Naive B cell (primary cell): ENCODE results near the gene CNIH2. TPM values are rescaled to one million over a fixed set of nuclear protein-coding genes. Genes with fewer than 3 reads are reported as not detected.
"Not testable (repeated sequence)": the region's sequence is repeated elsewhere in the genome, so short reads cannot be mapped to it uniquely, and the experiment has no call there.

Source experiments
- ATAC-seq, 2 donors: fragments of 150-1000 bp; cut with Tn5 transposase; 2 replicates each; pipeline ENCODE4 v1.10.0; 2021; ENCODE audit warnings: low read depth in 2 of 2, mild to moderate bottlenecking in 2 of 2, moderate library complexity in 2 of 2
- DNase-seq: peaks from one replicate; pipeline ENCODE4 v3.0.0; 2022
- H3K27ac Mint-ChIP-seq, 6 donors: one replicate each; pipeline ENCODE4 v1.8.0; 2020 to 2022; ENCODE audit warnings: mild to moderate bottlenecking in 6 of 6, mixed read lengths in 6 of 6, moderate library complexity in 5 of 6, inconsistent platforms in 2 of 6
- H3K27me3 Mint-ChIP-seq, 3 donors: one replicate each; pipeline ENCODE4 v1.8.0; 2021 to 2022; ENCODE audit warnings: mixed read lengths in 3 of 3, mild to moderate bottlenecking in 1 of 3
- H3K36me3 Mint-ChIP-seq, 2 donors: one replicate each; pipeline ENCODE4 v1.8.0; 2020 to 2022; ENCODE audit warnings: mixed read lengths in 2 of 2, inconsistent platforms in 1 of 2, mild to moderate bottlenecking in 1 of 2
- H3K4me1 Mint-ChIP-seq, 3 donors: one replicate each; pipeline ENCODE4 v1.8.0; 2020 to 2022; ENCODE audit warnings: mixed read lengths in 3 of 3, inconsistent platforms in 1 of 3, mild to moderate bottlenecking in 1 of 3, moderate library complexity in 1 of 3
- H3K4me3 Mint-ChIP-seq, 8 donors: one replicate each; pipeline ENCODE4 v1.8.0; 2020 to 2022; ENCODE audit warnings: mild to moderate bottlenecking in 8 of 8, mixed read lengths in 8 of 8, moderate library complexity in 8 of 8, inconsistent platforms in 2 of 8
- H3K9me3 Mint-ChIP-seq, 7 donors: one replicate each; pipeline ENCODE4 v1.8.0; 2020 to 2022; ENCODE audit warnings: mixed read lengths in 7 of 7, mild to moderate bottlenecking in 5 of 7, inconsistent platforms in 2 of 7, moderate library complexity in 1 of 7
- polyA plus RNA-seq, 6 donors: library from polyadenylated mRNA; unstranded; fragments of 300-500 nt; fragmentation: Illumina TruSeq; gene quantifications; one replicate each; pipeline ENCODE4 v1.2.3, GENCODE V29; 2021; ENCODE audit warnings: low read depth in 6 of 6

CNIH2 gene
- polyA plus RNA-seq, 6 donors from 2014 or later, result not detected

DNA sequence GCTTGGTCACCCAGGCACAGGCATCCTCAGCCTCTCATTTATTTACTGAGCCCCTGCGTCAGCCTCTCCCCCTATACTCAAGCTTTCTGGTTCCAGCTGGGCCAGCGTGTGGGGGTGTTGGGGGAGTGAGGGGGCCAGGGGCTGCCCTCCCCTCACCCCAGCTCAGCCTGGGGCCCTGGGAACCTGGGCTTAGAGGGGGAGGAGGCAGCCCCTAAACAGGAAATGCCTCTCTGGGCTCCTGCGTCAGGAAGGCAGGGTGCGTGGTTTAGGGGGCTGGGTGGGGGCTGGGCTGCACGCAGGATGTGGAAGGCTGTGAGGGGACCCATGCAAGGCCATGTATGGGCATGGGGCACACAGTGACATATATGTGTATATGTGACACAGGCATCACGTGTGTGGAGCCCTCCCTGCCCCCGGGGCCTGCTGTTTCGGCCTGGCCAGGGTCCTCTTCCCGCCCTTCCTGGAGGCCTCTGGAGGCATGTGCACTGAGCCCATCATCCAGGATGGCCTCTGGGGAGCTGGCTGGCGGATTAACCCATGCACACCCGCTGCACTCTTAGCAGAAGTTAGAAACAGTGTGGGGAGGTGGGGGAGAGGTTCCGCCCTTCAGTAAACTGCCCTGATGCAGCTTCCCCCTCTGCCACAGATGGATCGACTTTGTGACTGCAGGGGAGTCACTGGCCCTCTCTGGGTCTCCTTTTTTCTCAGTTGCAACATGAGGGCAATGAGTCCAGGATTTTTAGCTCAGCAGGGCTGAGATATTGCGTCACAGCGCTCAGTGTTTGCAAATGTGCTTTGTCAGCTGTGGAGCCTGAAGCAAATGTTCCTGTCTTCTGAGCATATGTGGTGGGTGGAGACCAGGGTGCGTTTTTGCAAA lies 40.0 kb downstream of the CNIH2 start:
- Mint-ChIP-seq H3K9me3 (peaks cover 0 to 5% (median 0%) of the 10 kb centered on the region in 7 donors), H3K27me3 (peaks cover 0 to 5% (median 0%) of the 10 kb centered on the region in 3 donors), H3K27ac (peak overlapping the region; percentile 93 to 98 (median 98)), H3K4me3 (peak overlapping the region; percentile 62 to 92 (median 86)), H3K4me1 (peaks cover 39 to 53% (median 48%) of the 10 kb centered on the region in 3 donors), H3K36me3 (no peaks in the 10 kb centered on the region)
- DNase-seq (peak; percentile 77), ATAC-seq (peak; percentile 85 to 87)

DNA sequence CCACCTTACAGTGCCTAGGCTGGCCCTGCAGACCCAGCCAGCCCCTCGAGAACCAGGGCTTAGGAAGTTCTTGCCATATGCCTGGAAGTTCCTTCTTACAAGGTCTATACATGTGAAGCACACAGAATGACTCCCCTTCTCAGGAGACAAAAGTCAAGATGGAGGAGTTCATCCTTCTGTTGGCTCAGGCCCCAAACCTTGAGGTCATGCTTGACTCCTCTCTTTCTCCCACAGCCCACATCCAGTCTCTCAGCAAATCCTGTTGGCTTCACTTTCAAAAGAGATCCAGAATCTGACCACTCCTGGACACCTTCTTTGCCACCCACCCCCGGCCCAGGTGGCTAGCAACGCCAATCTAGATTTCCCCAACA lies 40.6 kb downstream of the CNIH2 start:
- no peak for ATAC-seq
- Mint-ChIP-seq H3K27ac (peak overlapping the region; percentile 93 to 98 (median 98)), H3K4me3 (peak overlapping the region in 7 of 8 donors; percentile 46 to 92 (median 86)), H3K36me3 (no peaks in the 10 kb centered on the region), H3K9me3 (peaks cover 0 to 5% (median 0%) of the 10 kb centered on the region in 7 donors), H3K4me1 (peaks cover 45 to 49% (median 47%) of the 10 kb centered on the region in 3 donors), H3K27me3 (peaks cover 0 to 5% (median 0%) of the 10 kb centered on the region in 3 donors)
- no peak for DNase-seq

DNA sequence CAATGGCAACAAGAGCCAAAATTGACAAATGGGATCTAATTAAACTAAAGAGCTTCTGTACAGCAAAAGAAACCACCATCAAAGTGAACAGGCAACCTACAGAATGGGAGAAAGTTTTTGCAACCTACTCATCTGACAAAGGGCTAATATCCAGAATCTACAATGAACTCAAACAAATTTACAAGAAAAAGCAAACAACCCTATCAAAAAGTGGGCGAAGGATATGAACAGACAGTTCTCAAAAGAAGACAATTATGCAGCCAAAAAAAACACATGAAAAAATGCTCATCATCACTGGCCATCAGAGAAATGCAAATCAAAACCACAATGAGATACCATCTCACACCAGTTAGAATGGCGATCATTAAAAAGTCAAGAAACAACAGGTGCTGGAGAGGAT lies 42.3 kb downstream of the CNIH2 start:
- DNase-seq, H3K9me3 Mint-ChIP-seq, ATAC-seq, H3K27me3 Mint-ChIP-seq, H3K27ac Mint-ChIP-seq, H3K36me3 Mint-ChIP-seq, H3K4me3 Mint-ChIP-seq: not testable (repeated sequence)
- H3K4me1 Mint-ChIP-seq, result peaks cover 35 to 41% (median 36%) of the 10 kb centered on the region in 3 donors

DNA sequence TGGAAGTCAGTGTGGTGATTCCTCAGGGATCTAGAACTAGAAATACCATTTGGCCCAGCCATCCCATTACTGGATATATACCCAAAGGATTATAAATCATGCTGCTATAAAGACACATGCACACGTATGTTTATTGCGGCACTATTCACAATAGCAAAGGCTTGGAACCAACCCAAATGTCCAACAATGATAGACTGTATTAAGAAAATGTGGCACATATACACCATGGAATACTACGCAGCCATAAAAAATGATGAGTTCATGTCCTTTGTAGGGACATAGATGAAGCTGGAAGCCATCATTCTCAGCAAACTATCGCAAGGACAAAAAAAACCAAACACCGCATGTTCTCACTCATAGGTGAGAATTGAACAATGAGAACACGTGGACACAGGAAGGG lies 42.8 kb downstream of the CNIH2 start:
- H3K4me1 Mint-ChIP-seq, result peaks cover 31 to 39% (median 36%) of the 10 kb centered on the region in 3 donors
- H3K27me3 Mint-ChIP-seq, H3K36me3 Mint-ChIP-seq, H3K27ac Mint-ChIP-seq, ATAC-seq, DNase-seq, H3K4me3 Mint-ChIP-seq, H3K9me3 Mint-ChIP-seq: not testable (repeated sequence)

DNA sequence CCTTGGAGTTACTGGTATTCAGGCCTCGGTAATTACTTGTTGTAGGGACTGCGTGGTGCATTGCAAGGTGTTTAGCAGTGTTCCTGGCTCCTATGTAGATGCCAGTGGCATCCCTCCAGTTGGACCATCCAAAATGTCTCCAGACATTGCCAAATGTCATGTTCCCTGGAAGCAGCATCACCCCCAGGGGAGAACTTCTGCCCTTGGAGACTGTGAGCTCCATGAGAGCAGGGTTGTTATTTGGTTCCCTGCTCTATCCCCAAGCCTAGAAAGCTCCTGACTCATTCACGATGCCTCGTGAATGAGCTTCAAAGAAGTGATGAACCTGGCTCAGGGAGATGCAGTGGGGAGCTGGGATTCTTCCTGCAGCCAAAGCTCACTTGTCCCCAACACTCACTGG lies 43.6 kb downstream of the CNIH2 start:
- Mint-ChIP-seq H3K27ac (no peak overlapping the region), H3K4me1 (peaks cover 33 to 43% (median 35%) of the 10 kb centered on the region in 3 donors), H3K9me3 (peaks cover 0 to 5% (median 0%) of the 10 kb centered on the region in 7 donors), H3K4me3 (no peak overlapping the region), H3K27me3 (peaks cover 0 to 5% (median 0%) of the 10 kb centered on the region in 3 donors), H3K36me3 (no peaks in the 10 kb centered on the region)
- DNase-seq (no peak), ATAC-seq (no peak)

DNA sequence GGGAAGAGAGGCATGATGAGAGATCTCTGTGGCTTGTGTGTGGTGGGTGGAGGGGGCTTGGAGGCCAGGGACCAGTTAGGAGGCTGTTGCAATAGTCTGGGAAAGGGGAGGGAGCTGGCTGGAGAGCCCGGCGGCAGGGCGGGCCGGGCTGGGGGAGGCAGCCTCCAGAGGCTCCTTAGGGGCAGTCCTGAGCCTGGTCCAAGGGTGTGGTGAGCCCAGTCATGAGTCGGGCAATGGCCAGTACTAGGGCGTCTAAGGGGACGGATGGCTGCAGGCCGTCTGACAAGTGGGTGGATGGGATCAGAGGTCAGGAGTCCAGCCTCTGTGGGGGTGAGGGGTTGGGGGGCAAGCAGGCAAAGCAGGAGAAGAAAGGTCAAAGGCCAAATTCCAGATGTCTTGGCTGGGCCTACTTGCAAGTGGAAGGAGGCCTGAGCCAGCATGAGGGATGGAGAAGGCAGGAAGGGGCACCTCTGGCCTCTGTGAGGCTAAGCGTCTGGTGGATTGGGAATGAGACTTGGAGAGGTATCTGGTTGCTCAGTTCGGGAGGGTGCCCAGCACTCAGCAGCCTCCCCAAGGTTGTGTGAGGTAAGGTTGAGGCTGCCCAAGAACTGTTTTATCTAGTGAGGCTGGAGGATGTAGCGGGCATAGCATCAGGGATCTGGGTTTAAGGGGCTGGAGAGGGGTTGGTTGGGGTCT lies 44.9 kb downstream of the CNIH2 start:
- peaks cover 31 to 44% (median 35%) of the 10 kb centered on the region in 3 donors for H3K4me1 Mint-ChIP-seq
- peaks cover 0 to 12% (median 8%) of the 10 kb centered on the region in 3 donors for H3K27me3 Mint-ChIP-seq
- H3K9me3 Mint-ChIP-seq, result peaks cover 0 to 5% (median 0%) of the 10 kb centered on the region in 7 donors
- no peaks in the 10 kb centered on the region for H3K36me3 Mint-ChIP-seq
- ATAC-seq (no peak), DNase-seq (no peak)
- H3K4me3 Mint-ChIP-seq, result no peak overlapping the region
- no peak overlapping the region for H3K27ac Mint-ChIP-seq

DNA sequence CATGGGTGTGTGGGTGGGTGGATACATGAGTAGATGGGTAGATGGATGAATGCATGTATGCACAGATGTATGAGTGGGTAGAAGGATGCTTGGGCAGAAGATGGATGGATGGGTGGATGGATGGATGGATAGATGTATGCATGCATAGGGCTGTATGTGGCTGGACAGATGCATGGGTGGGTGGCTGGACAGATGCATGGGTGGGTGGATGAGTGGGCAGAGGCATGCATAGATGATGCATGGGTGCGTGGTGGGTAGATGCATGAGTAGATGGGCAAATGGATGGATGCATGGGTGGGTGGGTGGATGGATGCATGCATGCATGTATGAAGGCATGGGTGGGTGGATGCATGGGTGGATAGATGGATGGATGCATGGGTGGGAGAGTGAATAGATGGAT lies 45.7 kb downstream of the CNIH2 start:
- Mint-ChIP-seq H3K36me3 (no peaks in the 10 kb centered on the region), H3K9me3 (peaks cover 0 to 5% (median 0%) of the 10 kb centered on the region in 7 donors), H3K4me1 (peaks cover 29 to 42% (median 35%) of the 10 kb centered on the region in 3 donors), H3K27ac (no peak overlapping the region), H3K27me3 (peaks cover 0 to 12% (median 8%) of the 10 kb centered on the region in 3 donors), H3K4me3 (no peak overlapping the region)
- no peak for DNase-seq
- no peak for ATAC-seq

DNA sequence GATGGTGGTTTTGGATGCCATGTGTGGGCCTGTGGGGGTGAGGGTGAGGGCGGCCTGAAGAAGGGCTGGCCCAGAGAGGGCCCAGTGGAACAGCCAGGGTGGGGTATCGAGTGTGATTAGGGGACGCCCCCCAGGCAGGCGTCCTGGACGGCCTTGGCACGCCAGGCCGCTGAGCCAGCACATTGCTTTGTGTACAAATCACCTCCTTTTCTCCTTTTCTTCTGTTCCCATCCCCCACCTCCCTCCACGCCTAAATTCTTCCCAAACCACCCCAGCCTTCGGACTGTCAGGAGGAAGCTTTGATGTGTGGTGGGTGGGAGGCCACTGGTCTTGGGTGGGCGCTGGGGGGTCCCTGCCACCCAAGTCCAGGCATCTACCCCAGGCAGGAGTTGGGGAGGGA lies 46.7 kb downstream of the CNIH2 start:
- H3K4me3 Mint-ChIP-seq, result peak overlapping the region in 1 of 8 donors; percentile 57
- peaks cover 0 to 5% (median 0%) of the 10 kb centered on the region in 7 donors for H3K9me3 Mint-ChIP-seq
- peak overlapping the region in 1 of 6 donors; percentile 89 for H3K27ac Mint-ChIP-seq
- H3K27me3 Mint-ChIP-seq, result peaks cover 0 to 12% (median 8%) of the 10 kb centered on the region in 3 donors
- H3K4me1 Mint-ChIP-seq, result peaks cover 21 to 35% (median 26%) of the 10 kb centered on the region in 3 donors
- DNase-seq (no peak), ATAC-seq (no peak)
- no peaks in the 10 kb centered on the region for H3K36me3 Mint-ChIP-seq

DNA sequence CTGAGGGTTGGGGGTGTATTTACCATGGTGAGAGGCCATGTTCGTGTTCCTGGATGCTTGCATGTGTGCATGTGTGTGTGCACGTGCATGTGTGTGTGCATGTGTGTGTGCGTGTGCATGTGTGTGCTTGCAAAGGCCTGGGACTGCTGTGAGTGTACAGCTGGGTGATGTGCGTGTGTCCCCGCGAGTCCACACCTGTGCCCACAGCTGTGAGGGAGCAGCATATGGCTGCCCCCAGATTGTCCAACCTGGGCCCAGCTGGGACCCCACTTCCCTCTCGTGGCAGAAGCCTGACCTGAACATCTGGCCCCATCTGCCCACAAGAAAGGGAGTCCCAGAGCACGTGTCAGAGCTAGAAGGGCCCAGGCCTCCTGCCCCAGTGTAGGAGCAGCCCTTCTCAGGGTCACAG lies 47.3 kb downstream of the CNIH2 start:
- H3K36me3 Mint-ChIP-seq, result no peaks in the 10 kb centered on the region
- peaks cover 21 to 35% (median 22%) of the 10 kb centered on the region in 3 donors for H3K4me1 Mint-ChIP-seq
- H3K9me3 Mint-ChIP-seq, result peaks cover 0 to 1% (median 0%) of the 10 kb centered on the region in 7 donors
- no peak overlapping the region for H3K4me3 Mint-ChIP-seq
- no peak for DNase-seq
- H3K27ac Mint-ChIP-seq, result peak overlapping the region in 1 of 6 donors; percentile 79
- ATAC-seq, result no peak
- H3K27me3 Mint-ChIP-seq, result peaks cover 0 to 12% (median 8%) of the 10 kb centered on the region in 3 donors

DNA sequence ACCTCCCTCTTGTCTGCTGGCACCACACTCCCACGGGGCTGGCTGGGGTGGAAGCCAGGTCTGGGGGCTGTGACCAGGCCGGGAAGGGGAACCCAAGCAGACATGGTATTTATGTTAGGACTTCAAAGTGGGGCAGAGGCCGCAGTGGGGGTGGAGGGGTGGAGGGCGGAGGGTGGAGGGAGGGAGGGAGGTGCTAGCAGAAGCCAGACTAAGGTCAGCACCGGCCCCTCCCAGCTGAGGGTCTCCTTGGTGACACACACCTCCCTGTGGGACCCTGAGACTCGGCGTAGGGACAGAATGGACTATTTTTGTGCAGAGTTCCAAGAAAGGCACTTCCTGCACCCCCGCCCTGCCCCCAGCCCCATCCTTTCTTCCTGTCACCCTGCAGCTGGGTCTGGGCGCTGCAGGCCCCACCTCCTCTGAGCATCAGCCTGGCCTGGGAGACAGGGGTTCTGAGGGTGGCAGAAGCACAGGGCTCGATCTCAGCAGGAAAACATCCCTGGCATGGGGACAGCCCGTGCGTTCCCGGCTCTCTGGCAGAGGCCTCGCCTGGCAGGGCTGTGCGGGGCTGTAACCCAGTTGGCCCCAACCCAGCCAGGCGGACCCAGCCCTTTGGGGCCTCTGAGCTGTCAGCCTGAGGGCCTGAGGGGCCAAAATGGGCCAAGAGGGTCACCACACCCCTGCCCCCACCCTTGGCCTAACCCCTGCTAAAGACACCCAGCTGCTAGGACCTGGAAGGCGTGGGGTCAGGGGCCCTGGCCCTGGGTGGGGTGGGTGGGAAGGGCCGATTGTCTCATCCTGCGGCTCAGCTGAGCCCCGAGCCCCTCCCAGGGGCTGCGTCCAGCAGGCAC lies 48.5 kb downstream of the CNIH2 start:
- no peak overlapping the region for H3K4me3 Mint-ChIP-seq
- no peak for ATAC-seq

DNA sequence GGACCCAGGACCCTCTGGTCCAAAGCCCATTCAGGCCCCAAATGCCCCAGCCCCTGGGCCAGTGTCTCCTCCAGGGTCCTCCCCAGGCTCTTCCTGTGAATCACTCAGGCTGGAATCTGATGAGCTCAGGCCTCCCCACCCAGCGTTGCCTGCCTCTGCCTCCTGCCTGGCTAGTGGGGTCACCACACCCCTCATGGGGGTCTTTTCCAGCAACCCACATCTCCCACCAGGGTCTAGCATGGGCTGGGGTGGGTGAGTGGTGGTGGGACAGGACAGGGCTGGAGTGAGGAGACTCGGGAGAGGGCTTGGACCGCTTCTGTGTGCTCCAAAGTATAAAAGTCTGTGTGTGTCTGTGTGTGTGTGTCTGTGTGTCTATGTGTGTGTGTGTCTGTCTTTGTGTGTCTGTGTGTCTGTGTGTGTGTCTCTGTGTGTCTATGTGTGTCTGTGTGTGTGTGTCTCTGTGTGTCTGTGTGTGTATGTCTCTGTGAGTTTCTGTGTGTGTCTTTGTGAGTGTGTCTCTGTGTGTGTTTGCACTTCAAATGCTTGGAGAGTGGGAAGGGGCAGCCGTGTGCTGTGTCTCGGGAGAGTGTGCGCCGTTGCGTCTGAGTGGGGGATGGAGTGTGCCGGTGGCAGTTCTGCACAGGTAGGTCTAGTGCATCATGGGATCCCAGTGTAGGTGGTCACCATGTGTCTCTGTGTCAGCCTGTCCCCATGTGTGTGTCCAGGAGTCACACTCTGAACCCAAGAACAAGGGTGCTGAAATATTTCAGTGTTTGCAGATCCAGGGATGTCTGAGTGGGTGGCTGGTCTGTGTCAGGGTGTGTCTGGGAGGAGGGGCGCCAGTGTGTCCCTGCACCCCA lies 49.4 kb downstream of the CNIH2 start:
- no peaks in the 10 kb centered on the region for H3K9me3 Mint-ChIP-seq
- no peaks in the 10 kb centered on the region for H3K36me3 Mint-ChIP-seq
- H3K27ac Mint-ChIP-seq, result no peak overlapping the region
- peaks cover 0 to 10% (median 8%) of the 10 kb centered on the region in 3 donors for H3K27me3 Mint-ChIP-seq
- peak overlapping the region in 2 of 8 donors; percentile 66 to 81 for H3K4me3 Mint-ChIP-seq
- no peak for ATAC-seq
- no peak for DNase-seq
- peaks cover 21 to 34% (median 22%) of the 10 kb centered on the region in 3 donors for H3K4me1 Mint-ChIP-seq

More for the DNA sequence above, 48.5 kb downstream of the CNIH2 start:
- peaks cover 21 to 35% (median 22%) of the 10 kb centered on the region in 3 donors for H3K4me1 Mint-ChIP-seq
- H3K27ac Mint-ChIP-seq, result no peak overlapping the region
- peaks cover 0 to 12% (median 8%) of the 10 kb centered on the region in 3 donors for H3K27me3 Mint-ChIP-seq
- H3K36me3 Mint-ChIP-seq, result no peaks in the 10 kb centered on the region
- no peak for DNase-seq
- H3K9me3 Mint-ChIP-seq, result no peaks in the 10 kb centered on the region

DNA sequence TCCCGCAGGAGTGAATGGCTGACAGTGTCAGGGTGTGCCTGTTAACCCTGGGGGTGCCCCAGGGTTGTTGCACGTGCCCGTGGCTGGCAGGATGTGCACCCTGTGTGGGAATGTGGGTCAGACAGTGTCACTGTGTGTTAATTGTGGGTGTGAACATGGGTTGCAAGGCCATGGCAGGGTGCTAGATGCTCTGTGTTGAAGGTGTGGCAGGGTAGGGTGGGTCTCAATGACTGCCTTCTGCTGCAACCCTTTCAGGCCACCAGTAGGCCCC lies 50.0 kb downstream of the CNIH2 start:
- ATAC-seq (no peak), DNase-seq (no peak)
- Mint-ChIP-seq H3K4me3 (no peak overlapping the region), H3K36me3 (no peaks in the 10 kb centered on the region), H3K9me3 (no peaks in the 10 kb centered on the region), H3K4me1 (peaks cover 21 to 31% (median 22%) of the 10 kb centered on the region in 3 donors), H3K27ac (no peak overlapping the region), H3K27me3 (peaks cover 0 to 8% (median 7%) of the 10 kb centered on the region in 3 donors)
